A172 (cell line): Measurements from ENCODE around the gene ANKRD11. TPM values are rescaled to one million over a fixed set of nuclear protein-coding genes. Genes with fewer than 3 reads are reported as not detected.
"Not testable (repeated sequence)": the region's sequence is repeated elsewhere in the genome, so short reads cannot be mapped to it uniquely, and the experiment has no call there.

Experiments used
- DNase-seq: peaks from one replicate; pipeline ENCODE4 v3.0.0-alpha.2; 2015; ENCODE audit warnings: low spot score
- total RNA-seq: library from RNA; depleted of rRNA; stranded (reverse); fragments of >200 nt; shearing (Covaris generic); gene quantifications from 2 replicates; pipeline ENCODE4 v1.2.3, GENCODE V29; 2014

ANKRD11 gene
- total RNA-seq, 1 experiment from 2014 or later = 61.6 TPM

- not testable (repeated sequence) for DNase-seq
Observed at GRCh38 chr16:89299357-89300111, 190.8 kb downstream of the ANKRD11 start.

- DNase-seq = no peak
Observed at GRCh38 chr16:89298623-89299225, 191.6 kb downstream of the ANKRD11 start.

GRCh38 chr16:89297910-89298545 is 192.3 kb downstream of the ANKRD11 start:
- no peak for DNase-seq

- no peak for DNase-seq
Observed at GRCh38 chr16:89297156-89297874, 193.0 kb downstream of the ANKRD11 start.

GRCh38 chr16:89295915-89296314 is 194.4 kb downstream of the ANKRD11 start:
- DNase-seq = no peak

- no peak for DNase-seq
Observed at GRCh38 chr16:89295071-89295900, 195.1 kb downstream of the ANKRD11 start.

- DNase-seq = no peak
Observed at GRCh38 chr16:89294486-89294885, 195.9 kb downstream of the ANKRD11 start.

GRCh38 chr16:89293276-89294143 is 196.9 kb downstream of the ANKRD11 start:
- DNase-seq = no peak

- DNase-seq = no peak
Observed at GRCh38 chr16:89292443-89293078, 197.8 kb downstream of the ANKRD11 start.

- no peak for DNase-seq
Observed at GRCh38 chr16:89291776-89292175, 198.6 kb downstream of the ANKRD11 start.

GRCh38 chr16:89291363-89291762 is 199.0 kb downstream of the ANKRD11 start:
- DNase-seq = no peak

- DNase-seq = no peak
Observed at GRCh38 chr16:89290887-89291286, 199.5 kb downstream of the ANKRD11 start.

- no peak for DNase-seq
Observed at GRCh38 chr16:89290472-89290871, 199.9 kb downstream of the ANKRD11 start.

GRCh38 chr16:89289428-89290395 is 200.6 kb downstream of the ANKRD11 start:
- peak; percentile 68 for DNase-seq

- no peak for DNase-seq
Observed at GRCh38 chr16:89288966-89289365, 201.4 kb downstream of the ANKRD11 start.

- DNase-seq = no peak
Observed at GRCh38 chr16:89288577-89288844, 201.8 kb downstream of the ANKRD11 start.

GRCh38 chr16:89287777-89288576 is 202.4 kb downstream of the ANKRD11 start:
- DNase-seq = no peak

GRCh38 chr16:89286096-89286495 is 204.3 kb downstream of the ANKRD11 start:
- DNase-seq = no peak
